GM10847 (cell line): ENCODE results near the gene MAML3.

Experiments used
- POLR2A ChIP-seq: IDR thresholded peaks from 2 replicates; pipeline ENCODE4 v1.6.1; 2011; ENCODE audit not compliant: insufficient read length; ENCODE audit errors: extremely low read depth

The MAML3 gene

GRCh38 chr4:139826426-139826825 is 327.6 kb downstream of the MAML3 start:
- TF ChIP-seq POLR2A, result no peak

GRCh38 chr4:139825523-139826014 is 328.4 kb downstream of the MAML3 start:
- no peak for TF ChIP-seq POLR2A

- TF ChIP-seq POLR2A, result no peak
Observed at GRCh38 chr4:139824882-139825522, 329.0 kb downstream of the MAML3 start.

- no peak for TF ChIP-seq POLR2A
Observed at GRCh38 chr4:139823746-139824145, 330.2 kb downstream of the MAML3 start.

- TF ChIP-seq POLR2A, result no peak
Observed at GRCh38 chr4:139823345-139823744, 330.6 kb downstream of the MAML3 start.

- TF ChIP-seq POLR2A, result no peak
Observed at GRCh38 chr4:139822391-139822790, 331.6 kb downstream of the MAML3 start.

GRCh38 chr4:139819082-139819481 is 334.9 kb downstream of the MAML3 start:
- no peak for TF ChIP-seq POLR2A

GRCh38 chr4:139817657-139818452 is 336.1 kb downstream of the MAML3 start:
- TF ChIP-seq POLR2A, result no peak

GRCh38 chr4:139816856-139817255 is 337.1 kb downstream of the MAML3 start:
- no peak for TF ChIP-seq POLR2A

- TF ChIP-seq POLR2A, result no peak
Observed at GRCh38 chr4:139815778-139816601, 338.0 kb downstream of the MAML3 start.

- TF ChIP-seq POLR2A, result no peak
Observed at GRCh38 chr4:139814323-139815015, 339.5 kb downstream of the MAML3 start.

GRCh38 chr4:139813881-139814280 is 340.1 kb downstream of the MAML3 start:
- TF ChIP-seq POLR2A, result no peak

- no peak for TF ChIP-seq POLR2A
Observed at GRCh38 chr4:139810710-139811109, 343.3 kb downstream of the MAML3 start.

GRCh38 chr4:139809757-139810140 is 344.2 kb downstream of the MAML3 start:
- TF ChIP-seq POLR2A, result no peak
